Measurements from ENCODE around the gene LRIT2.

The LRIT2 gene

GRCh38 chr10:84205853-84206525 lies 19.4 kb downstream of the LRIT2 start:
- DNase-seq (ENCODE audit: extremely low read depth, low read depth) = no peak
- TF ChIP-seq, protein P1, sequence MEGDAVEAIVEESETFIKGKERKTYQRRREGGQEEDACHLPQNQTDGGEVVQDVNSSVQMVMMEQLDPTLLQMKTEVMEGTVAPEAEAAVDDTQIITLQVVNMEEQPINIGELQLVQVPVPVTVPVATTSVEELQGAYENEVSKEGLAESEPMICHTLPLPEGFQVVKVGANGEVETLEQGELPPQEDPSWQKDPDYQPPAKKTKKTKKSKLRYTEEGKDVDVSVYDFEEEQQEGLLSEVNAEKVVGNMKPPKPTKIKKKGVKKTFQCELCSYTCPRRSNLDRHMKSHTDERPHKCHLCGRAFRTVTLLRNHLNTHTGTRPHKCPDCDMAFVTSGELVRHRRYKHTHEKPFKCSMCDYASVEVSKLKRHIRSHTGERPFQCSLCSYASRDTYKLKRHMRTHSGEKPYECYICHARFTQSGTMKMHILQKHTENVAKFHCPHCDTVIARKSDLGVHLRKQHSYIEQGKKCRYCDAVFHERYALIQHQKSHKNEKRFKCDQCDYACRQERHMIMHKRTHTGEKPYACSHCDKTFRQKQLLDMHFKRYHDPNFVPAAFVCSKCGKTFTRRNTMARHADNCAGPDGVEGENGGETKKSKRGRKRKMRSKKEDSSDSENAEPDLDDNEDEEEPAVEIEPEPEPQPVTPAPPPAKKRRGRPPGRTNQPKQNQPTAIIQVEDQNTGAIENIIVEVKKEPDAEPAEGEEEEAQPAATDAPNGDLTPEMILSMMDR (IDR thresholded peaks at IDR 0.05; ENCODE audit: low read depth, low read length) = no peak

DNA sequence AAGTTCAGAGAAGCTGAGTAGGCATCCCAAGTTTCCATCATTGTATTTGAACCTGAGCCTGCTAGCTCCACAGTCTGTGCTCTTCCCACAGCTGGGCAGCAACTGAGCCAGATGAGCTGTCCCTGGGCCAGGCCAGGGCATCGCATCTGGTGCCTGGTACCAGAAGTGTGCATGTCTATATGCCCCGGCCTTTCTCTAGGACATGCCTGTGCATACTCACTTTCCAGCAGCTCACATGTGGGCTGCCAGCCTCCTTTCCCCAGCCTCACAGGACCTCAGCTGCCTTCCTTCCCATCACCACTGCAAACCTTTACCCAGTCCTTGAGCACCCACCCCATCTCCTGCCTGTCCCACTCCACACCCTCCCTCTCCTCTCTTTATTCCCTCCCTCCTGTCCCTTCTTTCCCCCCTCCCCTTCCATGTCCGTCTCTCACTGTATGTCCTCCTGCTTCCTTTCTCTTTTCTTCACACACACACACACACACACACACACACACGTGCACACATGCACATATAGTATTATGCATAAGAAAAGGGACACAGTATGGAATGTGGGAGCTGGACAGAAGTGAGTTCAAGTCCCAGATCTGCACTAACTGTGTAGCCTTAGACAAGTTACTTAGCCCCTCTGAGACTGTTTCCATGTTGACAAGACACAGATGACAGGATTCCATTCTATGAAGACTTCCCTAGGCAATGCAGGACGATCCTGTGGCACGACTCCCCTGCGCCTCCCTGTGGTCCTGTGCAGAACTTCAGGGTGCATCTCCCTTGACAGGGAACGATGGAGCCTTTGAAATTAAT lies 20.1 kb downstream of the LRIT2 start:
- no peak for DNase-seq (ENCODE audit: extremely low read depth, low read depth)
- TF ChIP-seq, protein P1 (IDR thresholded peaks at IDR 0.05; ENCODE audit: low read depth, low read length) = peak; percentile 61

GRCh38 chr10:84204610-84205009 lies 20.7 kb downstream of the LRIT2 start:
- no peak for DNase-seq (ENCODE audit: extremely low read depth, low read depth)
- TF ChIP-seq, protein P1 (IDR thresholded peaks at IDR 0.05; ENCODE audit: low read depth, low read length) = no peak

GRCh38 chr10:84204122-84204521 lies 21.2 kb downstream of the LRIT2 start:
- TF ChIP-seq, protein P1 (IDR thresholded peaks at IDR 0.05; ENCODE audit: low read depth, low read length) = no peak; the same call in none of the 2 replicates

DNA sequence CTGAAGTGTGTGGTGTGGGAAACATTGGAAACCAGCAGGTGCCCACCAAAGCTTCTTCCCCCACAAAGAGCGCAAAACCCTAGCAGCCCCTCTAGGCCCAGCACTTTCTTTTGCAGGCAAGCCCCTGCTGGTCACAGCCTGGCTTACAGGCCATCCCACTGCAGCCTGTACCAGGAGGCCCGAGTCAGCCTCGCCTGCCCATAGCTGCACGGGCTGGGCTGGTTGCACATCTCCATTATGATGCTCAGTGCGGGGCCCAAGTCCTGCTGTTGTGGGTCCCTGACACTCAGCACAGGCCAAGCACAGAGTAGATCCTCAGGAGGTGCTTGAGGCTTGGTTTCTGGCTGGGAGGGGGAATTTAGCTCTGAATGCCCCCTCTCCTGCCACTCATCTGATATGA lies 23.0 kb downstream of the LRIT2 start:
- TF ChIP-seq, protein P1 (IDR thresholded peaks at IDR 0.05; ENCODE audit: low read depth, low read length) = no peak
- no peak for DNase-seq (ENCODE audit: extremely low read depth, low read depth)

More at GRCh38 chr10:84204122-84204521, 21.2 kb downstream of the LRIT2 start:
- DNase-seq (ENCODE audit: extremely low read depth, low read depth) = no peak

GRCh38 chr10:84201682-84202081 lies 23.7 kb downstream of the LRIT2 start:
- no peak for DNase-seq (ENCODE audit: extremely low read depth, low read depth)
- TF ChIP-seq, protein P1 (IDR thresholded peaks at IDR 0.05; ENCODE audit: low read depth, low read length) = no peak

- DNase-seq (ENCODE audit: extremely low read depth, low read depth) = no peak
- TF ChIP-seq, protein P1 (IDR thresholded peaks at IDR 0.05; ENCODE audit: low read depth, low read length) = no peak
Measured at GRCh38 chr10:84201244-84201606, 24.1 kb downstream of the LRIT2 start.
